Measurements from ENCODE around the gene RBP2. TPM values are rescaled to one million over a fixed set of nuclear protein-coding genes. Genes with fewer than 3 reads are reported as not detected.

The RBP2 gene
- total and polyA plus RNA-seq, 2 donors (not counting 3 experiments of a cell fraction or from before 2014, with no cell fraction given): not detected

GRCh38 chr3:139423232-139423631 lies 53.1 kb downstream of the RBP2 start:
- Histone ChIP-seq H3K4me2 (ENCODE audit: insufficient read depth, low read length) (no peak overlapping the region), H3K9me1 (replicated peaks; ENCODE audit: control insufficient read depth, extremely low read depth, insufficient read depth, low read length) (no peaks in the 10 kb centered on the region), H3K27ac (ENCODE audit: insufficient read depth, low read depth, low read length) (no peak overlapping the region), H3K9ac (replicated peaks; ENCODE audit: extremely low read depth, insufficient read depth, low read length) (no peak overlapping the region), H3K27me3 (ENCODE audit: control insufficient read depth in 2 of 2, insufficient read depth in 2 of 2, low read length in 2 of 2) (no peaks in the 10 kb centered on the region), H4K20me1 (replicated peaks; ENCODE audit: control insufficient read depth, extremely low read depth, insufficient read depth, low read length) (no peaks in the 10 kb centered on the region), H3K4me3 (replicated peaks in 1 of 3; ENCODE audit: insufficient read depth in 1 of 3, low read depth in 1 of 3, low read length in 3 of 3) (no peak overlapping the region), H3K9me3 (replicated peaks; ENCODE audit: control insufficient read depth, insufficient read depth, low read length) (no peaks in the 10 kb centered on the region), H3K36me3 (ENCODE audit: control insufficient read depth in 2 of 2, extremely low read depth in 1 of 2, insufficient read depth in 2 of 2, low read length in 2 of 2) (no peaks in the 10 kb centered on the region), H3K79me2 (ENCODE audit: control insufficient read depth, insufficient read depth, low read length) (no peaks in the 10 kb centered on the region), H3K4me1 (ENCODE audit: control insufficient read depth, extremely low read depth, insufficient read depth, low read length) (no peaks in the 10 kb centered on the region), H2AFZ (ENCODE audit: low read depth, low read length) (no peak overlapping the region)
- ChIA-PET POLR2A (no interaction called here), CTCF (no interaction called here)
- FAIRE-seq (no peak), DNase-seq (ENCODE audit: low read depth, low spot score) (no peak)
- intact Hi-C loops (cut with micrococcal nuclease): loop anchor here (10.0 kb wide), 1 partner anchor 252 kb away; the partner anchor contains the start of gene NMNAT3
- no TSS peak for BruUV-seq (replicated peaks)
- TF ChIP-seq MYC (IDR thresholded peaks at IDR 0.05; ENCODE audit: low read depth, low read length) (no peak), GATA2 (IDR thresholded peaks at IDR 0.05; ENCODE audit: insufficient read depth, insufficient read length, low read depth, low read length) (no peak), MAX (IDR thresholded peaks at IDR 0.05; ENCODE audit: insufficient read depth, insufficient read length) (no peak), EZH2 (IDR thresholded peaks at IDR 0.05; ENCODE audit: borderline replicate concordance, low read depth, low read length, severe bottlenecking) (no peak), JUN (IDR thresholded peaks at IDR 0.05; ENCODE audit: borderline replicate concordance, insufficient read depth, insufficient read length, low read depth) (no peak), POLR2A (IDR thresholded peaks at IDR 0.05; ENCODE audit: low read depth, low read length) (no peak), FOS (IDR thresholded peaks at IDR 0.05; ENCODE audit: borderline replicate concordance, insufficient read depth, low read length) (no peak), POLR2AphosphoS5 (IDR thresholded peaks at IDR 0.05; ENCODE audit: insufficient read depth, low read depth, low read length) (no peak)
- TF ChIP-seq, protein P1, sequence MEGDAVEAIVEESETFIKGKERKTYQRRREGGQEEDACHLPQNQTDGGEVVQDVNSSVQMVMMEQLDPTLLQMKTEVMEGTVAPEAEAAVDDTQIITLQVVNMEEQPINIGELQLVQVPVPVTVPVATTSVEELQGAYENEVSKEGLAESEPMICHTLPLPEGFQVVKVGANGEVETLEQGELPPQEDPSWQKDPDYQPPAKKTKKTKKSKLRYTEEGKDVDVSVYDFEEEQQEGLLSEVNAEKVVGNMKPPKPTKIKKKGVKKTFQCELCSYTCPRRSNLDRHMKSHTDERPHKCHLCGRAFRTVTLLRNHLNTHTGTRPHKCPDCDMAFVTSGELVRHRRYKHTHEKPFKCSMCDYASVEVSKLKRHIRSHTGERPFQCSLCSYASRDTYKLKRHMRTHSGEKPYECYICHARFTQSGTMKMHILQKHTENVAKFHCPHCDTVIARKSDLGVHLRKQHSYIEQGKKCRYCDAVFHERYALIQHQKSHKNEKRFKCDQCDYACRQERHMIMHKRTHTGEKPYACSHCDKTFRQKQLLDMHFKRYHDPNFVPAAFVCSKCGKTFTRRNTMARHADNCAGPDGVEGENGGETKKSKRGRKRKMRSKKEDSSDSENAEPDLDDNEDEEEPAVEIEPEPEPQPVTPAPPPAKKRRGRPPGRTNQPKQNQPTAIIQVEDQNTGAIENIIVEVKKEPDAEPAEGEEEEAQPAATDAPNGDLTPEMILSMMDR (IDR thresholded peaks at IDR 0.05; ENCODE audit: extremely low read depth in 1 of 2, insufficient read depth in 1 of 2, low read depth in 1 of 2, low read length in 2 of 2): no peak
- dilution Hi-C loops (cut with MboI; ENCODE audit: extremely low pct_ligation_motif_present, low sequenced_read_pairs): no loop called here
